IPS DF 6.9 (cell line): ENCODE measurements around the gene LRFN4.
A peak's percentile ranks its signal among the peaks of the same experiment; 100 is the strongest.
"Not testable (repeated sequence)": the region's sequence is repeated elsewhere in the genome, so short reads cannot be mapped to it uniquely, and the experiment has no call there.

Experiments used
- DNase-seq: peaks from one replicate; pipeline ENCODE4 v3.0.0-alpha.2; 2013; ENCODE audit warnings: low read depth, low spot score
- H3K27ac ChIP-seq: one replicate; pipeline ENCODE4 v1.5.1; 2013; ENCODE audit warnings: low read length, control low read depth
- H3K27me3 ChIP-seq: 2 replicates; pipeline ENCODE4 v1.6.1; 2013; ENCODE audit warnings: mild to moderate bottlenecking, low read length; ENCODE audit not compliant: control insufficient read depth, insufficient read depth
- H3K36me3 ChIP-seq: 2 replicates; pipeline ENCODE4 v1.6.1; 2013; ENCODE audit warnings: low read length; ENCODE audit not compliant: control insufficient read depth, insufficient read depth
- H3K4me1 ChIP-seq: 2 replicates; pipeline ENCODE4 v1.6.1; 2013; ENCODE audit warnings: low read length; ENCODE audit not compliant: control insufficient read depth, insufficient read depth
- H3K4me3 ChIP-seq: 2 replicates; pipeline ENCODE4 v1.5.1; 2013; ENCODE audit warnings: mild to moderate bottlenecking, low read length
- H3K9me3 ChIP-seq: 2 replicates; pipeline ENCODE4 v1.6.1; 2013; ENCODE audit warnings: low read length, inconsistent platforms; ENCODE audit not compliant: control insufficient read depth, insufficient read depth
- WGBS: extraction: QIAGEN DNeasy Blood & Tissue Kit; methylation state at CpG from one replicate; pipeline ENCODE4 v1.1.7; 2013; ENCODE audit warnings: mixed read lengths, missing lambda C conversion rate; ENCODE audit not compliant: insufficient read length, insufficient coverage; 5-methylcytosine and 5-hydroxymethylcytosine counted together

Gene LRFN4

DNA sequence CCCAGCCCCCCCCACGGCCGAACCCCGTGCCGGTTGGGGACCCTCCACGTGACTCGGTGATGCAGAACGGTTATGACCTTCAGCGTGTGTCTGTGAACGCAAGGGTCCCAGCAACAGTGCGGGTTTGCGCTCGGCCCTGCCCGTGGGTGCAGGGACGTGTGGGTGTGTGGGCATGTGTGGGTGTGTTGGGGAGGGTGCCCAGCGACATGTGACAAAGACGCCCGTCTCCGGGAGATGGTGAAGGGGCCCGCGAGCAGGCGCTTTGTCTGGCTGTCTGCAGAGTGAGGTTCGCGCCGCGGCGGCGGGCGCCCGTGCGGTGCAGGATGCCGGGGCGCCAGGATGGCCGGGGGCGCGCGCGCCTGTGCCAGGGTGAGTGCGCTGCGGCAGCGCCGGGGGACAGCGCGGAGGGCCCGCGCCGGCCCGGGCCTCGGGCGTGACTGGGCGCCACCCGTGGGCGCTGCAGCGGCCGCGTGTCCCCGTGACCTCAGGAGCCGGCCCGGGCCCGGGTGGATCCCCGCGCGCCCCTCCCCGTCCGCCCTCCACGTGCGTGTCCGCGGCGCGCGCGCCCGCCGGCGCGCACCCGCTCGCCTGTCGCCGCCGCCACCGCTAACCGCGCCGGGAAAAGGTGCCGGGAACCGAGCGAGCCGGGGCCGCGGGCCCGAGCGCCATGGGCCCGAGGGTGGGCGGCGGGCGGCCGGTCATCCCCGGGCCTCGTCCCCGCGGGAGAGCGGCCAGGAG, at the start of gene LRFN4:
TSS of gene LRFN4 (plus strand) at position 569 of the 738 bp plus-strand sequence. CDS start 681 bp downstream, outside the sequence.
- Histone ChIP-seq H3K4me1 (peaks cover 3% of the 10 kb centered on the region; the same call in 1 of the 2 replicates), H3K36me3 (peaks cover 15% of the 10 kb centered on the region; the same call in 1 of the 2 replicates), H3K27ac (no peak within 1 kb of the TSS), H3K9me3 (no peaks in the 10 kb centered on the region), H3K27me3 (no peaks in the 10 kb centered on the region), H3K4me3 (peak within 1 kb of the TSS; percentile 75)
- WGBS: no CpG with 5 or more reads among the region's 103 CpGs
- DNase-seq: no peak

DNA sequence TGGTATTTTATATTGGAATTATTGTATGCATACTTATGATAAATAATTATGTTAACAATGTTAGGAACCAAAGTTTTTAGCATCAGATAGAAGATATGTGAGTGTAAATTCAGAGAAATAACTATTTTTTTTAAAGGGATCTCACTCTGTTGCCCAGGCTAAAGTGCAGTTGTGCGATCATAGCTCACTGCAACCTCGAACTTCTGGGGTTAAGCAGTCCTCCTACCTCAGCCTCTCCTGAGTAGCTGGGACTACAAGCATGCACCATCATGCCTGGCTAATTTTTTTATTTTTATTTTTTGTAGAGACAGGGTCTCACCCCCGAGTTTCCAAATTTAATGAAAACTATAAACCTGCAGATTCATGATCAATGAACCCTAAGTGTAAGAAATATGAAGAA, 47.3 kb upstream of the LRFN4 start:
- no peaks in the 10 kb centered on the region for H3K36me3 ChIP-seq
- WGBS: no CpG with 5 or more reads among the region's 3 CpGs
- no peaks in the 10 kb centered on the region for H3K4me1 ChIP-seq
- H3K27me3 ChIP-seq: no peaks in the 10 kb centered on the region
- no peak overlapping the region for H3K27ac ChIP-seq
- no peaks in the 10 kb centered on the region for H3K9me3 ChIP-seq
- no peak overlapping the region for H3K4me3 ChIP-seq
- no peak for DNase-seq

DNA sequence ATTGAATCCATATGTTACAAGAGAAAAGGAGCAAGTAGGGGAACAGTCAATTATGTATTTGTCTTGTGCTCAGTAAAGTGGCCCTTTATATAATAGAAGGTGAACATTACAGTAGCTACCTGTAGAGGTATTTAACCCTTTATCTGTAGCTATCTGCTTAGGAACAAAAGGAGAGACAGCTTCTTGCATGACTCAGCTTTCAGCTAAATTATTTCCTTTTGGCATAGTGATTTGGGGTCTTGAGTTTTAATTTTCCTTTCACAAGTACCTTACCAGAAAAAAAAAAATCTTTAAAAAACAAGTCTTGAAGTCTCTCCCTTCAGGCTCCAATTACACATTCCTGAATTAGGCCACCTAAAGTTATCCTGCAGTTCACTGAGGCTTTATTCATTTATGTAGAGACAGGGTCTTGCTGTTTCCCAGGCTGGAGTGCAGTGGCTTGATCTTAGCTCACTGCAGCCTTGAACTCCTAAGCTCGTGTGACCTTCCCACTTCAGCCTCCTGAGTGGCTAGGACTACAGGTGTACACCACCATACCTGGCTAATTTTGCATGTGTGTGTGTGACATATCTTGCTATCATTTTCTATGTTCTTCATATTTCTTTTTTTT, 46.2 kb upstream of the LRFN4 start:
- H3K4me3 ChIP-seq: no peak overlapping the region
- WGBS: no CpG with 5 or more reads among the region's 1 CpG
- H3K4me1 ChIP-seq: no peaks in the 10 kb centered on the region
- H3K27ac ChIP-seq: no peak overlapping the region
- DNase-seq: no peak
- H3K36me3 ChIP-seq: no peaks in the 10 kb centered on the region
- no peaks in the 10 kb centered on the region for H3K9me3 ChIP-seq
- H3K27me3 ChIP-seq: no peaks in the 10 kb centered on the region

GRCh38 chr11:66814678-66815077, 42.2 kb upstream of the LRFN4 start:
- whole genome bisulfite sequencing: no CpG with 5 or more reads among the region's 5 CpGs
- H3K4me1 ChIP-seq: no peaks in the 10 kb centered on the region
- no peak overlapping the region for H3K27ac ChIP-seq
- H3K9me3 ChIP-seq: no peaks in the 10 kb centered on the region
- DNase-seq: no peak
- no peaks in the 10 kb centered on the region for H3K36me3 ChIP-seq
- no peaks in the 10 kb centered on the region for H3K27me3 ChIP-seq
- no peak overlapping the region for H3K4me3 ChIP-seq

GRCh38 chr11:66815646-66816045, 41.2 kb upstream of the LRFN4 start:
- Histone ChIP-seq H3K4me3 (no peak overlapping the region), H3K27me3 (no peaks in the 10 kb centered on the region), H3K4me1 (no peaks in the 10 kb centered on the region), H3K36me3 (no peaks in the 10 kb centered on the region), H3K27ac (no peak overlapping the region), H3K9me3 (no peaks in the 10 kb centered on the region)
- DNase-seq: no peak
- WGBS: no CpG with 5 or more reads among the region's 1 CpG

DNA sequence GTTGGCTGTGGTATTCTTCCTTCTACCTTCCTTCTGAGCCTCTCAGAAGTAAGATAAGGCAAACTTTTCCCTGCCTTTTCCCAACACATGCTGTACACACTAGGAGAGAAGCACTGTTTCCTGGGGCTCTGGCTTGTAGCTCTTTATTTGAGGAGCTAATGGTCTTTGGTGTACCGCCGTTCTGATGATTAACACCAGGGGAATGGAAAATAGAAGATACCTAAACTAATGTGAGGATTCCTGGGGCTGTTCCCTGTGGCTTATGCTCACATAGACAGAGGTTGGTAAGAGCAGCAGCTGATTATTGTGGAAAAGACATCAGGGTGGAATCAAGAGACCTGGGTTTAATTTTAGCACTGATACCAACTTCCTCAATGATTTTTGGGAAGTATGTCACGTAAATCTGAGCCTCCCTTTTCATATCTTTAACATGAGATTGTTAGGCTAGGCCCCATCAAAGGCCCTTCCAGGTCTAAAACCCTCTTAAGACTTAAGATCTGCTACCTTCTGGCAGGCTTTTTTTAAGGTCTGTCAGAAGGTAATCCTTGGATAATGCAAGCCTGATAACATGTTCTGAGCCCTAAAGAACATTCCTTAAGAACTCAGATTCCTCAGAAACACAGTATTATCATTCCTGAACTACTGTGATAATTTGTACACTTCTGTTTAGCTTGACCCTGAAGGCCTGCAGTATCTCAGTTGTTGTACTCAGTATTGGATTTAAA, 38.5 kb upstream of the LRFN4 start:
- Histone ChIP-seq H3K4me1 (no peaks in the 10 kb centered on the region), H3K4me3 (no peak overlapping the region), H3K27me3 (no peaks in the 10 kb centered on the region), H3K9me3 (no peaks in the 10 kb centered on the region), H3K36me3 (no peaks in the 10 kb centered on the region), H3K27ac (no peak overlapping the region)
- no peak for DNase-seq
- no CpG with 5 or more reads among the region's 3 CpGs for WGBS

DNA sequence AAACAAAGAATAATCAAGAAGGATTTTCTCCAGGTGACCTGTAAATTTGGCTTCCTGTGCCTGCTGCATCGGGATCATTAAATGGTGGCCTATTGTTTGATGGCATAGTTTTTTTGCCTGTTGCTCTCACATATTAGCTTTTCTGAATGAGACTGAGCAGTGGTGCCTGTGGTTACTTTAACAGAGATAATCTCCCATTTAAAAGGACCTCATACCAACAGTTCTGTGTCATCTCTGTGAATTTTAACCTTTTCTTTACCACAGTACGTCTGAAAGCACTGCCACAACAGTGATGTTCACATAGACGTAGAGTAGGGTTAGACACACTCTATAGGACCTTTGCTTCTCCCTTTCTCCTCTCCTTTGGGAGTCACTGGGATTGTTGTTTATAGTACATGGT, 36.5 kb upstream of the LRFN4 start:
- Histone ChIP-seq H3K4me3 (no peak overlapping the region), H3K4me1 (no peaks in the 10 kb centered on the region), H3K36me3 (no peaks in the 10 kb centered on the region), H3K27ac (no peak overlapping the region), H3K9me3 (no peaks in the 10 kb centered on the region), H3K27me3 (no peaks in the 10 kb centered on the region)
- no CpG with 5 or more reads among the region's 3 CpGs for WGBS
- no peak for DNase-seq

GRCh38 chr11:66820901-66821300, 36.0 kb upstream of the LRFN4 start:
- DNase-seq: no peak

DNA sequence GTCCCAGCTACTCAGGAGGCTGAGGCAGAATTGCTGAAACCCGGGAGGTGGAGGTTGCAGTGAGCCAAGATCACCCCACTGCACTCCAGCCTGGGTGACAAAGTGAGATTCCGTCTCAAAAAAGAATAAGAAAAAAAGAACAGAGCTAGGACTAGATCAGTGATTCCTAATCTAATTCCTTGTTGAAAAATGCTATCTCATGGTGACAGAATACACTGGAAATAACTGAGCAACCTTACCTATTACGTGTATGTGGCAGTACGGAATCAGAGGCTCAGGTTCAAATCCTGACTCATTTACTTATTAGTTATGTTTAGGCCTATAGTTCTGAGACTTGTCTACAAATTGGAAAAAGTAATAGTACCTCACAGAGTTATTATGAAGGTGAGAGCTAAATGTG, 33.2 kb upstream of the LRFN4 start:
- Histone ChIP-seq H3K9me3 (no peaks in the 10 kb centered on the region), H3K27ac (no peak overlapping the region), H3K27me3 (no peaks in the 10 kb centered on the region), H3K4me1 (no peaks in the 10 kb centered on the region), H3K36me3 (peaks cover 3% of the 10 kb centered on the region; the same call in 1 of the 2 replicates), H3K4me3 (no peak overlapping the region)
- DNase-seq: no peak
- WGBS: no CpG with 5 or more reads among the region's 4 CpGs

More at GRCh38 chr11:66820901-66821300, 36.0 kb upstream of the LRFN4 start:
- H3K27ac ChIP-seq: no peak overlapping the region
- no peaks in the 10 kb centered on the region for H3K9me3 ChIP-seq
- WGBS: no CpG with 5 or more reads among the region's 3 CpGs
- H3K4me3 ChIP-seq: no peak overlapping the region
- H3K36me3 ChIP-seq: no peaks in the 10 kb centered on the region
- no peaks in the 10 kb centered on the region for H3K27me3 ChIP-seq
- H3K4me1 ChIP-seq: no peaks in the 10 kb centered on the region

- not testable (repeated sequence) for H3K9me3 ChIP-seq, H3K4me1 ChIP-seq, DNase-seq, H3K27me3 ChIP-seq, H3K36me3 ChIP-seq, H3K4me3 ChIP-seq, H3K27ac ChIP-seq
- no CpG with 5 or more reads among the region's 4 CpGs for WGBS
Observed at GRCh38 chr11:66824573-66824972, 32.3 kb upstream of the LRFN4 start.
